GM23248 (cell line): ENCODE results near the gene MPHOSPH9. TPM values are rescaled to one million over a fixed set of nuclear protein-coding genes. Genes with fewer than 3 reads are reported as not detected.

Experiments used
- DNase-seq: peaks from one replicate; pipeline ENCODE4 v3.0.0-alpha.2; 2015
- H2AFZ ChIP-seq: fragments of 200-600 bp; sonication (generic); 2 replicates; pipeline ENCODE4 v1.6.1; 2016; ENCODE audit warnings: antibody characterized with exemption
- H3F3A ChIP-seq: fragments of 200-600 bp; sonication (generic); 2 replicates; pipeline ENCODE4 v1.6.1; 2016; ENCODE audit warnings: mild to moderate bottlenecking, antibody characterized with exemption, mixed run types; ENCODE audit not compliant: insufficient read depth
- H3K27ac ChIP-seq: fragments of 200-600 bp; sonication (generic); 2 replicates; pipeline ENCODE4 v1.5.1; 2016; ENCODE audit warnings: mild to moderate bottlenecking
- H3K27me3 ChIP-seq: fragments of 200-600 bp; sonication (generic); replicated peaks from 2 replicates; pipeline ENCODE4 v1.6.1; 2016; ENCODE audit warnings: mild to moderate bottlenecking; ENCODE audit not compliant: insufficient read depth
- H3K36me3 ChIP-seq: fragments of 200-600 bp; sonication (generic); 2 replicates; pipeline ENCODE4 v1.6.1; 2016; ENCODE audit warnings: low read depth, mild to moderate bottlenecking
- H3K4me1 ChIP-seq: fragments of 200-600 bp; sonication (generic); 2 replicates; pipeline ENCODE4 v1.6.1; 2016; ENCODE audit warnings: mild to moderate bottlenecking; ENCODE audit not compliant: insufficient read depth
- H3K4me2 ChIP-seq: fragments of 200-600 bp; sonication (generic); one replicate; pipeline ENCODE4 v1.6.1; 2016; ENCODE audit warnings: mild to moderate bottlenecking; ENCODE audit not compliant: unreplicated experiment
- H3K4me3 ChIP-seq: fragments of 200-600 bp; sonication (generic); 2 replicates; pipeline ENCODE4 v1.5.1; 2016; ENCODE audit warnings: mild to moderate bottlenecking
- H3K79me2 ChIP-seq: fragments of 200-600 bp; sonication (generic); 2 replicates; pipeline ENCODE4 v1.6.1; 2016; ENCODE audit warnings: mild to moderate bottlenecking; ENCODE audit not compliant: insufficient read depth
- H3K9ac ChIP-seq: fragments of 200-600 bp; sonication (generic); 2 replicates; pipeline ENCODE4 v1.6.1; 2016; ENCODE audit warnings: mild to moderate bottlenecking
- H3K9me2 ChIP-seq: fragments of 200-600 bp; sonication (generic); 2 replicates; pipeline ENCODE4 v1.6.1; 2016; ENCODE audit warnings: mixed run types, mild to moderate bottlenecking, moderate library complexity; ENCODE audit not compliant: insufficient read depth
- H3K9me3 ChIP-seq: fragments of 200-600 bp; sonication (generic); one replicate; pipeline ENCODE4 v1.6.1; 2017; ENCODE audit warnings: low read depth
- H4K20me1 ChIP-seq: fragments of 200-600 bp; sonication (generic); 2 replicates; pipeline ENCODE4 v1.6.0; 2016; ENCODE audit not compliant: insufficient read depth
- EZH2 ChIP-seq: fragments of 200-600 bp; sonication (generic); IDR thresholded peaks from 2 replicates; pipeline ENCODE4 v1.6.1; 2018; ENCODE audit warnings: antibody characterized with exemption, mild to moderate bottlenecking; ENCODE audit not compliant: insufficient read depth, poor library complexity, severe bottlenecking
- EZH2phosphoT487 ChIP-seq: fragments of 200-600 bp; sonication (generic); IDR thresholded peaks from 2 replicates; pipeline ENCODE4 v1.6.1; 2018; ENCODE audit warnings: antibody characterized with exemption, moderate library complexity, mild to moderate bottlenecking, low read depth; ENCODE audit not compliant: insufficient read depth
- WGBS, 2 experiments: methylation state at CpG; one replicate each; pipeline ENCODE4 v1.1.6; 2015 to 2017; ENCODE audit warnings: low lambda C conversion rate in 2 of 2, low coverage in 1 of 2; ENCODE audit errors: missing lambda C conversion rate in 2 of 2; 5-methylcytosine and 5-hydroxymethylcytosine counted together
- in situ Hi-C: fragments of 300-500 bp; cut with MboI; formaldehyde crosslinking; loops from 2 replicates; pipeline ENCODE4 v1.15.0; 2020
- polyA plus RNA-seq: library from polyadenylated mRNA; unstranded; fragments of >200 nt; fragmentation: Nextera tagmentation; extraction: Ambion mirVana; gene quantifications from 2 replicates; pipeline ENCODE4 v1.2.1, GENCODE V29; 2016
- total RNA-seq: library from RNA; depleted of rRNA; stranded (reverse); fragments of >200 nt; shearing (Covaris generic); gene quantifications from 2 replicates; pipeline ENCODE4 v1.2.3, GENCODE V29; 2014

The MPHOSPH9 gene
- total and polyA plus RNA-seq, 2 experiments from 2014 or later = 18.0 to 51.6 TPM

- peaks cover 73% of the 10 kb centered on the region for H3K79me2 ChIP-seq
- no peaks in the 10 kb centered on the region for H3K4me1 ChIP-seq
- H4K20me1 ChIP-seq = no peaks in the 10 kb centered on the region
- H3K4me3 ChIP-seq = no peak overlapping the region
- peaks cover 56% of the 10 kb centered on the region for H3K36me3 ChIP-seq
- WGBS, 2 experiments = 86 to 88% methylated on average over 4 of the region's 4 CpGs
- H3F3A ChIP-seq = peaks cover 35% of the 10 kb centered on the region
- in situ Hi-C loops = no loop called here
- H3K4me2 ChIP-seq = no peak overlapping the region
- no peak overlapping the region for H3K27ac ChIP-seq
- H3K9me3 ChIP-seq = no peaks in the 10 kb centered on the region
- TF ChIP-seq EZH2phosphoT487 = no peak
- TF ChIP-seq EZH2 = no peak
- DNase-seq = no peak
- no peak overlapping the region for H3K9ac ChIP-seq
- no peak overlapping the region for H2AFZ ChIP-seq
- no peaks in the 10 kb centered on the region for H3K27me3 ChIP-seq
- no peaks in the 10 kb centered on the region for H3K9me2 ChIP-seq
Measured at GRCh38 chr12:123261196-123261595, 28.3 kb upstream of the MPHOSPH9 start.

- 82 to 87% methylated on average over 9 of the region's 9 CpGs for WGBS, 2 experiments
- H3K36me3 ChIP-seq = peaks cover 68% of the 10 kb centered on the region
- peaks cover 71% of the 10 kb centered on the region for H3K79me2 ChIP-seq
Measured at GRCh38 chr12:123260081-123260480, 27.1 kb upstream of the MPHOSPH9 start.

GRCh38 chr12:123258593-123258992 is 25.7 kb upstream of the MPHOSPH9 start:
- no peak overlapping the region for H3K27ac ChIP-seq
- no peak for DNase-seq
- 72 to 74% methylated on average over 4 of the region's 4 CpGs for WGBS, 2 experiments
- in situ Hi-C loops = no loop called here
- peaks cover 43% of the 10 kb centered on the region for H3F3A ChIP-seq
- no peak overlapping the region for H2AFZ ChIP-seq
- no peak overlapping the region for H3K4me2 ChIP-seq
- no peaks in the 10 kb centered on the region for H3K9me2 ChIP-seq
- no peak overlapping the region for H3K9ac ChIP-seq
- H3K9me3 ChIP-seq = no peaks in the 10 kb centered on the region
- H3K4me1 ChIP-seq = no peaks in the 10 kb centered on the region
- H3K36me3 ChIP-seq = peaks cover 65% of the 10 kb centered on the region
- H3K79me2 ChIP-seq = peaks cover 72% of the 10 kb centered on the region
- H3K4me3 ChIP-seq = no peak overlapping the region
- no peaks in the 10 kb centered on the region for H3K27me3 ChIP-seq
- no peaks in the 10 kb centered on the region for H4K20me1 ChIP-seq
- TF ChIP-seq EZH2phosphoT487 = no peak
- no peak for TF ChIP-seq EZH2

More at GRCh38 chr12:123260081-123260480, 27.1 kb upstream of the MPHOSPH9 start:
- Histone ChIP-seq H2AFZ (no peak overlapping the region), H3F3A (peaks cover 42% of the 10 kb centered on the region), H3K9me2 (no peaks in the 10 kb centered on the region), H3K9me3 (no peaks in the 10 kb centered on the region), H3K4me3 (no peak overlapping the region), H4K20me1 (no peaks in the 10 kb centered on the region), H3K9ac (no peak overlapping the region), H3K4me1 (no peaks in the 10 kb centered on the region), H3K4me2 (no peak overlapping the region), H3K27me3 (no peaks in the 10 kb centered on the region), H3K27ac (no peak overlapping the region)
- TF ChIP-seq EZH2phosphoT487 (no peak), EZH2 (no peak)
- in situ Hi-C loops = no loop called here
- DNase-seq = no peak

DNA sequence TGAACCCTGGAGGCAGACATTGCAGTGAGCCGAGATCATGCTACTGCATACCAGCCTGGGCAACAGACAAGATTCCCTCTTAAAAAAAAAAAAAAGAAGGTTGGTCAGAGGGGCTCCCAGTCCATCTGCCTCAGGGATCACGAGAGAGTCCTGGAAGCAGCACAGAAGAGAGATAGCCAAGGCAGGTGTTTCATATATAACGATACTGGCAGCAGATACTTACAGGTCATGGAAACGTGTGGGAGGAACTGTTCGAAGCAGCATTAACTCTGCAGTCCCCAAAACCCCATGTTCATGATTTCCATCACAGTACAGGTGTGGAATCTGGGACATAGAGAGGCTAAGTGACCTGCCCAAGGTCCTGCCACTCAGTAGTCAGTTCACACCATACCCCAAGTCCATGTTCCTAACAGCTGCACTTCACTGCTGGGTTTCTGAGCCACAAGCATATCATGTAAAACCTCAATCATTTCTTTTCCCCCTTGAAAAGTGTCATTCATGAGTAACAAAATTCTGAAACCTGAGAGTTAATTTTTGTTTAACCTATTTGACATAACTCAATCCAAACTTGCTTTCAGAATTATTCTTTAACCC is 22.0 kb upstream of the MPHOSPH9 start:
- H3K79me2 ChIP-seq = peaks cover 76% of the 10 kb centered on the region
- peaks cover 40% of the 10 kb centered on the region for H3K36me3 ChIP-seq

More for the DNA sequence above, 22.0 kb upstream of the MPHOSPH9 start:
- no peak overlapping the region for H3K27ac ChIP-seq
- no peak overlapping the region for H3K4me2 ChIP-seq
- H3K9me2 ChIP-seq = no peaks in the 10 kb centered on the region
- no peak for DNase-seq
- no peak overlapping the region for H2AFZ ChIP-seq
- H3K9me3 ChIP-seq = no peaks in the 10 kb centered on the region
- H3K9ac ChIP-seq = no peak overlapping the region
- peaks cover 24% of the 10 kb centered on the region for H3F3A ChIP-seq
- in situ Hi-C loops = no loop called here
- no peaks in the 10 kb centered on the region for H3K4me1 ChIP-seq
- no peaks in the 10 kb centered on the region for H3K27me3 ChIP-seq
- WGBS, 2 experiments = 82 to 84% methylated on average over 5 of the region's 5 CpGs
- H4K20me1 ChIP-seq = no peaks in the 10 kb centered on the region
- TF ChIP-seq EZH2phosphoT487 (no peak), EZH2 (no peak)
- no peak overlapping the region for H3K4me3 ChIP-seq
